ENCODE data around the gene ANKRD7.

- no peak for TF ChIP-seq POLR2A (IDR thresholded peaks at IDR 0.05; ENCODE audit: low read depth)
- no peak for TF ChIP-seq CTCF (IDR thresholded peaks at IDR 0.05)
- peak; percentile 61 to 80 for TF ChIP-seq POLR2AphosphoS5 (IDR thresholded peaks at IDR 0.05)
- no peak for TF ChIP-seq EP300 (IDR thresholded peaks at IDR 0.05)
Observed at GRCh38 chr7:118214051-118214832, 10.3 kb upstream of the ANKRD7 start.

Measured in esophagus muscularis mucosa (tissue), 4 donors.